ENCODE data around the gene EXOC7. TPM values are rescaled to one million over a fixed set of nuclear protein-coding genes. Genes with fewer than 3 reads are reported as not detected.

Gene EXOC7
- polyA plus RNA-seq, 3 donors, result 30.7 to 86.5 (median 42.4) TPM

DNA sequence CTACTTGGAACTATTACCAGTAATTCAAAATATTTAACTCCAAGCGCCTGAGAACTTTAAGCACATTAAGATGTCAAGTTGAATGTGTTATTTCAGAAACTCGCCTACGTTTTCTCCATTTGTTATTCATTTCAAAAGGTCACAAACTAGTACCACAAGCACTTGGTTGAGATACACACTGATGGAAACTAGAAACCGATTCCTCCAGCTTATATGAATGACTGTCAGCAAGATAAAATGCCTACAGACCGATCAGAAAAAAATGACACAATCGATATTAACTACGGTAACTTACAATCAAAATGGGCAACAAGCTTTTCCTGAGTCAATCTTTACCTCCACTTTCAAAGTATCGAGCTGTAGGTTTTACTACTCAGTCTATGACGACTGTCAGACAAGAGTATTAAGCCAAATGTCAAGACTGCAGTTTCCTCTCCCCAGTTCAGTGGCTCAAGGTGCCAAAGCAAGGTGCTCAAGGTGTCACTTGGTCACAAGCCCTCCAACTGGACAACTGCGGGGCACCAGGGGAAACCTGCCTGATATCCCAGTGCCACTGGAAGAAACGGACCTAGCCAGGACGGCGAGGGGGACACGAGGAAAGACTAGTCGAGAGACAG is 31.9 kb downstream of the EXOC7 start:
- peaks cover 16% of the 10 kb centered on the region for H4K20me1 ChIP-seq (ENCODE audit: insufficient read depth, low read length)
- WGBS (ENCODE audit: insufficient coverage), result 13% methylated on average over 11 of the region's 15 CpGs
- H3K4me1 ChIP-seq (ENCODE audit: control insufficient read depth in 1 of 2, insufficient read depth in 2 of 2, low read length in 2 of 2), result peaks cover 41 to 51% of the 10 kb centered on the region in 2 donors
- Mint-ChIP-seq H3K27me3 (ENCODE audit: low read depth in 3 of 3) (peaks cover 32 to 34% (median 32%) of the 10 kb centered on the region in 3 donors), H3K4me3 (peak overlapping the region; percentile 93 to 96), H3K27ac (peak overlapping the region; percentile 79 to 92 (median 87)), H3K36me3 (peaks cover 30 to 43% of the 10 kb centered on the region in 2 donors), H3K4me1 (peaks cover 40% of the 10 kb centered on the region), H3K9me3 (peaks cover under 1 to 24% (median 13%) of the 10 kb centered on the region in 7 donors)
- no peak for DNase-seq
- intact Hi-C loops (cut with micrococcal nuclease), result no loop called here
- peaks cover 25 to 34% of the 10 kb centered on the region in 2 donors for H3K27me3 ChIP-seq (ENCODE audit: control insufficient read depth in 2 of 2, insufficient read depth in 2 of 2, low read length in 2 of 2)
- peak overlapping the region; percentile 84 for H3K9ac ChIP-seq (ENCODE audit: insufficient read depth, low read length, poor library complexity, severe bottlenecking)
- peaks cover 54% of the 10 kb centered on the region for H3K79me2 ChIP-seq (ENCODE audit: insufficient read depth, low read length)
- peak overlapping the region; percentile 82 to 94 (median 89) for H3K4me3 ChIP-seq (replicated peaks in 1 of 3; ENCODE audit: low read depth in 2 of 3, low read length in 3 of 3)
- TF ChIP-seq, protein P1, sequence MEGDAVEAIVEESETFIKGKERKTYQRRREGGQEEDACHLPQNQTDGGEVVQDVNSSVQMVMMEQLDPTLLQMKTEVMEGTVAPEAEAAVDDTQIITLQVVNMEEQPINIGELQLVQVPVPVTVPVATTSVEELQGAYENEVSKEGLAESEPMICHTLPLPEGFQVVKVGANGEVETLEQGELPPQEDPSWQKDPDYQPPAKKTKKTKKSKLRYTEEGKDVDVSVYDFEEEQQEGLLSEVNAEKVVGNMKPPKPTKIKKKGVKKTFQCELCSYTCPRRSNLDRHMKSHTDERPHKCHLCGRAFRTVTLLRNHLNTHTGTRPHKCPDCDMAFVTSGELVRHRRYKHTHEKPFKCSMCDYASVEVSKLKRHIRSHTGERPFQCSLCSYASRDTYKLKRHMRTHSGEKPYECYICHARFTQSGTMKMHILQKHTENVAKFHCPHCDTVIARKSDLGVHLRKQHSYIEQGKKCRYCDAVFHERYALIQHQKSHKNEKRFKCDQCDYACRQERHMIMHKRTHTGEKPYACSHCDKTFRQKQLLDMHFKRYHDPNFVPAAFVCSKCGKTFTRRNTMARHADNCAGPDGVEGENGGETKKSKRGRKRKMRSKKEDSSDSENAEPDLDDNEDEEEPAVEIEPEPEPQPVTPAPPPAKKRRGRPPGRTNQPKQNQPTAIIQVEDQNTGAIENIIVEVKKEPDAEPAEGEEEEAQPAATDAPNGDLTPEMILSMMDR (IDR thresholded peaks at IDR 0.05), result no peak
- H3K4me2 ChIP-seq (replicated peaks; ENCODE audit: extremely low read depth, low read length, poor library complexity, severe bottlenecking), result peak overlapping the region; percentile 98
- H3K9me3 ChIP-seq (replicated peaks in 1 of 2; ENCODE audit: control insufficient read depth in 1 of 2, insufficient read depth in 1 of 2, low read length in 2 of 2), result peaks cover 0 to 13% of the 10 kb centered on the region in 2 donors
- H3K36me3 ChIP-seq (replicated peaks in 1 of 2; ENCODE audit: control insufficient read depth in 1 of 2, insufficient read depth in 2 of 2, low read length in 2 of 2), result peaks cover 11 to 21% of the 10 kb centered on the region in 2 donors
- H2AFZ ChIP-seq (ENCODE audit: insufficient read depth, low read depth, low read length, poor library complexity, severe bottlenecking), result peak overlapping the region; percentile 99
- peak overlapping the region; percentile 41 to 87 for H3K27ac ChIP-seq (ENCODE audit: low read depth in 1 of 2, low read length in 2 of 2)

DNA sequence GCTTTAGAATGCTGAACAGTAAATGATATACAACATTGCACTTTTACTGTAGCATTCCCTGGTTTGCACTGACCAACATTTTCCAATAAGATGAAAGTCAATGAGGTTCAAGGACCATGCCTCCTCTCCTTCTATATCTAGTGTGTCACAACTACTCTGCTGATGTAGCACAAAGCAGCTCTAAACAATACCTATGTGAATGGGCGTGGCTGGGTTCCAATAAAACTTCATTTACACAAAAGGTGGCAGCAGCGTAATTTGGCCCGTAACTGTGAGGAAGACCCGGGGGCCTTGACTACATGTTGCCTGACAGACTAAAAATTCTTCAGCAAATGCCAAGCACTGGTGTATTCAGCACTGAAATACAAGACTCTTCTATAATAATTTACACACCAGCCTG is 37.8 kb downstream of the EXOC7 start:
- Histone ChIP-seq H3K36me3 (replicated peaks in 1 of 2; ENCODE audit: control insufficient read depth in 1 of 2, insufficient read depth in 2 of 2, low read length in 2 of 2) (peaks cover 63 to 76% of the 10 kb centered on the region in 2 donors), H3K4me2 (replicated peaks; ENCODE audit: extremely low read depth, low read length, poor library complexity, severe bottlenecking) (no peak overlapping the region), H3K9ac (ENCODE audit: insufficient read depth, low read length, poor library complexity, severe bottlenecking) (no peak overlapping the region), H3K4me1 (ENCODE audit: control insufficient read depth in 1 of 2, insufficient read depth in 2 of 2, low read length in 2 of 2) (peaks cover 0 to 4% of the 10 kb centered on the region in 2 donors), H3K79me2 (ENCODE audit: insufficient read depth, low read length) (peaks cover 32% of the 10 kb centered on the region), H3K27me3 (ENCODE audit: control insufficient read depth in 2 of 2, insufficient read depth in 2 of 2, low read length in 2 of 2) (no peaks in the 10 kb centered on the region), H2AFZ (ENCODE audit: insufficient read depth, low read depth, low read length, poor library complexity, severe bottlenecking) (no peak overlapping the region), H3K4me3 (replicated peaks in 1 of 3; ENCODE audit: low read depth in 2 of 3, low read length in 3 of 3) (no peak overlapping the region), H4K20me1 (ENCODE audit: insufficient read depth, low read length) (peaks cover 23% of the 10 kb centered on the region), H3K9me3 (replicated peaks in 1 of 2; ENCODE audit: control insufficient read depth in 1 of 2, insufficient read depth in 1 of 2, low read length in 2 of 2) (no peaks in the 10 kb centered on the region), H3K27ac (ENCODE audit: low read depth in 1 of 2, low read length in 2 of 2) (no peak overlapping the region)
- peaks cover 6% of the 10 kb centered on the region for H3K4me1 Mint-ChIP-seq
- H3K27me3 Mint-ChIP-seq (ENCODE audit: low read depth in 3 of 3), result peaks cover 0 to 1% (median 0%) of the 10 kb centered on the region in 3 donors
- WGBS (ENCODE audit: insufficient coverage), result 100% methylated on average over 4 of the region's 4 CpGs
- peaks cover 72 to 91% of the 10 kb centered on the region in 2 donors for H3K36me3 Mint-ChIP-seq
- no peak overlapping the region for H3K27ac Mint-ChIP-seq
- TF ChIP-seq, protein P1 (IDR thresholded peaks at IDR 0.05), result no peak
- no peak for DNase-seq
- intact Hi-C loops (cut with micrococcal nuclease), result no loop called here
- no peak overlapping the region for H3K4me3 Mint-ChIP-seq
- H3K9me3 Mint-ChIP-seq, result no peaks in the 10 kb centered on the region
